Germinal center (tissue), 1 donor: ENCODE measurements around the gene CHORDC1.
"Not testable (repeated sequence)": the region's sequence is repeated elsewhere in the genome, so short reads cannot be mapped to it uniquely, and the experiment has no call there.

Experiments
- DNase-seq: peaks from one replicate; pipeline ENCODE4 v3.0.0; 2012; ENCODE audit warnings: mixed read lengths, low spot score

CHORDC1 gene

DNA sequence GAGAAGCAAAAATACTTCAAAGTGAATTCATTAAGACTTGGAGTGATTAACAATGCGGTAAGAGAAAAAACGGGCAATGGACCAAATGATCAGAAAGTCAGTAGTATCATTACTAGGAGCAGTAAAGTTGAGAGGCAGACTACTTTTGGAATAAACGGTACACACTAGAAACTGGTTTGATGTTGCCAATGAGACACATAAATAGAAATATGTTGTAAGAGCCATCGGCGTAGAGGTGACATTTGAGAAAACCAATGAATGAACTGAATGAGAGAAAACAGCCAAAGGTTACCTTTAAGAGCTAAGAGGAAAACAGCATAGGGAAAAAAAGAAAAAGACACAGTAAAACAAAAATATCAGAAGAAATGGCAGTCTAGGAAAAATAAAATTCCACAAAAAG lies 6.2 kb downstream of the CHORDC1 start:
- no peak for DNase-seq

- DNase-seq, result no peak
These were observed 9.5 kb downstream of the CHORDC1 start for GRCh38 chr11:90213322-90213721.

DNA sequence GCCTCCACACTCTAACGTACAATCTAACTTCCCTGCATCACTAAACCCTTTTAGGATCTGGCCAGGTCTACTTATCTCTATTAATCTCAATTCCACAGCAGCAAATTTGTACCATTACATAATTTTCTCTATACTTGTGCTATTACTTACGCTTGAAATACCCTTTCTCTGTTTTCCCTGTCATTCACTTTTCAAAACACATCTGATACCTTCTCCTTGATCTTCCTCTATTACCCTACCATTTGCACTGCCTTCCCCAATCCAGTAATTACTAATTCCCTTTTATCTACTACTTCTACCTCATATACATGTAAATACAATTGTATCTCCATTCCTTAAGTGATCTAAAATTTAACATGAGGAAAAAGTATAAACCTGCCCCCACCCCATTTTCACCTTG lies 14.0 kb downstream of the CHORDC1 start:
- no peak for DNase-seq

DNA sequence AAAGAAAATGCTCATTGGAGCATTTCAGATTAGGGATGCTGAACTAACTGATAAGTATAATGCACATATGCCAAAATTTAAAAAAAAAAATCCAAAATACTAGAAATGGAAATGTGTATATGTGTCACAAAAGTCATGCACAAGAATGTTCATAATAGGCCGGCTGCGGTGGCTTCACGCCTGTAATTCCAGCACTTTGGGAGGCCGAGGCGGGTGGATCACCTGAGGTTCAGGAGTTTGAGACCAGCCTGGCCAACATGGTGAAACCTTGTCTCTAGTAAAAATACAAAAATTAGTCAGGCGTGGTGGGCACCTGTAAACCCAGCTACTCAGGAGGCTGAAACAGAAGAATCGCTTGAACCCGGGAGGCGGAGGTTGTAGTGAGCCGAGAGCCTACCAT lies 14.9 kb downstream of the CHORDC1 start:
- not testable (repeated sequence) for DNase-seq

- DNase-seq, result peak; percentile 36
These were observed 17.8 kb downstream of the CHORDC1 start for GRCh38 chr11:90204832-90205646.

- DNase-seq, result no peak
These were observed 18.4 kb downstream of the CHORDC1 start for GRCh38 chr11:90204407-90204806.

GRCh38 chr11:90202342-90202741 lies 20.5 kb downstream of the CHORDC1 start:
- DNase-seq, result no peak

- DNase-seq, result no peak
These were observed 25.5 kb downstream of the CHORDC1 start for GRCh38 chr11:90197377-90197776.

DNA sequence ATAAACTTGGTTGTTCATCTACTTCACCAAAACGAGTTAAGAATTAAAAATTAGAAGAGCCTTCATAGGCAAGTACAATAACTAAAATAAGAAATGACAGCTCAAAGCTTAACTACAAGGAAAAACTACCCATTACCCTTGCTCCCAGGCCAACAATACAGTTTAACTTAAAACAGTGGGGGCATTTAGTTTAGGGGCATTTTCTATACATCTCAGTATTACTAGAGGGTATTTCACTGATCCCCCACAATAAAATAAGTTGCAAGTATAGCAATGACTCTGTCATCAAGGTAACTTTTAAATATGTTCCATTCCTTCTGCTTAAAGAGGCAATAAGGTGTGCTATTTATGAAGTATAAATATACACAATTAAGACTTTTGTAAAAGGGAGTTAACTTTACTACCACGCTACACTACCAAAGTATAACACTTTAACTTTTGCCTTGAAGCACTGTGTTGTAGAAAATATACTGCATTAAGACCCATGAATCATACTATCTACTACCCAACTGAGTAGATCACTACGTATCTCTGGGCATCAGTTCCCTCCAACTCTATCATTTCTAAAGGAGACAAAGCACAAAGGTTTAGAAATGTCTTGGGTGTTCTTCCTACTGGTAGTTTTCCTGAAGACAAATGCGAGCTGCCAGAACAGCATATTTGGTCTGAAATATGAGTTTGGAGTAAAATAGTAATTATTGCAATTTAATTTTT lies 29.8 kb downstream of the CHORDC1 start:
- no peak for DNase-seq

DNA sequence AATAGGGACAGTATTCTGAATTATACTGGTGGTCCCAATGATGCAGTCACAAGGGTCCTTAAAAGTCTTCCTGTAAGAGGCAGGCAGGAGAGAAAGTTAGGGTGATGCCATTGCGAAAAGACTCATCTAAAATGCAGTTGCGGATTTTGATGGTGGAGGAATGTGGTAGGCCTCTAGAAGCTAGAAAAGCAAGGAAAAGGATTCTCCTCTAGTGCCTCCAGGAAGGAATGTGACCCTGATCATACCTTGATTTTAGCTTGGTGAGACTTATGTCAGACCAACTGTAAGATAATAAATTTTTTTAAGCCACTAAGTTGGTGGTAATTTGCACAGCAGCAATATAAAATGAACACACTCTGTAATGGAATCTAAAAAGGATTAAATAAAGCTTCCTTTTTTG lies 33.8 kb downstream of the CHORDC1 start:
- no peak for DNase-seq

DNA sequence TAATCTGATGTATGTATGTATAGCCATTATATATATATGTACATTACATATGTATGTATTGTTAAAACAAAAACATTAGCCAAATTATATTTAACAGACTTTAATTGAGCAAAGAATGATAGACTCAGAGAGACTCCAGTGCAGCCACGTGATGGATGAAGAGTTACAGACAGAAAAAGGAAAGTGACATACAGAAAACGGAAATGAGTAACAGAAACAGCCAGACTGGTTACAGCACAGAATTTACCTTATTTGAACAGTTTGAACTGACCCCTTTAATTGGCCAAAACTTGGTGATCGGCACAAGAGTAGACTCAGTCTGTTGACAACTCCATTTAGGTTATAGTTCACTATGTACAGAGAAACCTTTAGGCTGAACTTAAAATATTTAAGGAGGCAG lies 35.0 kb downstream of the CHORDC1 start:
- no peak for DNase-seq

GRCh38 chr11:90179923-90180322 lies 42.9 kb downstream of the CHORDC1 start:
- no peak for DNase-seq

DNA sequence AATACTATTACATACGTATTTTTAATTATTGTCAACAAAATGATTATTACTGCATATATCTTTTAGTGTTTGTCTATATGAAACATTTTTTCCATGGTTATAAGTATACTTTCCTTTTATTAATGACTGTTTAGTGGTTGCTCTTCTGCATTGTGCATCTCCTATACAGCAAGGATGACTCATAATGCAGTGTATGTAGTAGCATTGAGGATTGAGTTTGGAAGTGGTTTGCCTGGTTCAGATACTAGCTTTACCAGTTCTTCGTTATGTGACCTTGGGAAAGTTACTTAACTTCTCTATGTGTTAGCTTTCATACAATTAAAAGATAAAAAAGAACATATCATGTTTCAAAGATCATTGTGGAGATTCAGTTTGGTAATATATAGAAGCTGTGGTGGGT lies 44.1 kb downstream of the CHORDC1 start:
- DNase-seq, result no peak

GRCh38 chr11:90176069-90176468 lies 46.8 kb downstream of the CHORDC1 start:
- DNase-seq, result no peak

DNA sequence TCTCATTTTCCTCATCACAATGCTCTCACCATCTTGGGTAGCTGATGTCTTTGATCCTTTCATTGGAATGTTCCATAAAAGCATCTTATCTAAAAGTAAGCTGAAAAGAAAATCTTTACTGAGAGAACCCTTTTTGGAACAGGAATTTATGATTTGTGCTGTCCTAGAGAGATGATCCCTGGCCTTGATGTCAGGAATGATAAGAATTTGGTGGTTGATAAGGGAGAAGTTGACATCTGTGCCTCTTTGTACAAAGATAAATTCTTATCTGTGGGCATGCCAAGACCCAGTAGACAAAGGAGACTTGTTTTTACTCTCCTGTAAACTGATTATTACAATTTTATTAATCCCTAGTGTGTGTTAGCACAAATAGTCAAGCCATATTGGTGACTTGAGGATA lies 51.5 kb downstream of the CHORDC1 start:
- no peak for DNase-seq

GRCh38 chr11:90168571-90168970 lies 54.3 kb downstream of the CHORDC1 start:
- DNase-seq, result no peak

DNA sequence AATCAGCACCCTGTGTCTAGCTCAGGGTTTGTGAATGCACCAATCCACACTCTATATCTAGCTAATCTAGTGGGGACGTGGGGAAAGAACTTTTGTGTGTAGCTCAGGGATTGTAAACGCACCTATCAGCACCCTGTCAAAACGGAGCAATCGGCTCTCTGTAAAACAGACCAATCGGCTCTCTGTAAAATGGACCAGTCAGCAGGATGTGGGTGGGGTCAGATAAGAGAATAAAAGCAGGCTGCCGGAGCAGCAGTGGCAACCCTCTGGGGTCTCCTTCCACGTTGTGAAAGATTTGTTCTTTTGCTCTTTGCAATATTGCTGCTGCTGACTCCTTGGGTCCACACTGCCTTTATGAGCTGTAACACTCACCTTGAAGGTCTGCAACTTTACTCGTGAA lies 55.1 kb downstream of the CHORDC1 start:
- DNase-seq, result not testable (repeated sequence)

DNA sequence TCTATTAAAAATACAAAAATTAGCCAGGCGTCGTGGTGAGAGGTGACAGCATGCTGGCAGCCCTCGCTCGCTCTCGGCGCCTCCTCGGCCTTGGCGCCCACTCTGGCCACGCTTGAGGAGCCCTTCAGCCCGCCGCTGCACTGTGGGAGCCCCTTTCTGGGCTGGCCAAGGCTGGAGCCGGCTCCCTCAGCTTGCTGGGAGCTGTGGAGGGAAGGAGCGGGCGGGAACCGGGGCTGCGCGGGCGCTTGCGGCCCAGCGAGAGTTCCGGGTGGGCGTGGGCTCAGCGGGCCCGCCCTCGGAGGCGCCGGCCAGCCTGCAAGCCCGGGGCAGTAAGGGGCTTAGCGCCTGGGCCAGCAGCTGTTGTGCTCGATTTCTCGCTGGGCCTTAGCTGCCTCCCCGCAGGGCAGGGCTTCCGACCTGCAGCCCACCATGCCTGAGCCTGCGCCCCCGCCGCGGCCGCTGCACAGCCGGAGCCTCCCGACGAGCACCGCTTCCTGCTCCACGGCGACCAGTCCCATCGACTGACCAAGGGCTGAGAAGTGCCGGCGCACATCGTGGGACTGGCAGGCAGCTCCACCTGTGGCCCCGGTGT lies 55.8 kb downstream of the CHORDC1 start:
- not testable (repeated sequence) for DNase-seq
